HG03521 (cell line): ENCODE results near the gene HTR2B.
"Not testable (repeated sequence)": the region's sequence is repeated elsewhere in the genome, so short reads cannot be mapped to it uniquely, and the experiment has no call there.

Experiments used
- ATAC-seq: cut with Tn5 transposase; IDR thresholded peaks from one replicate; pipeline ENCODE4 v1.9.1; 2021; ENCODE audit warnings: mild to moderate bottlenecking, moderate library complexity; ENCODE audit not compliant: unreplicated experiment

The HTR2B gene

GRCh38 chr2:231124838-231125568 lies at the start of gene HTR2B:
HTR2B (minus strand) TSS chr2:231125042; CDS start chr2:231123764, 1,278 bp downstream.
- no peak for ATAC-seq

- no peak for ATAC-seq
Observed at GRCh38 chr2:231174211-231174651, 49.4 kb upstream of the HTR2B start.

- no peak for ATAC-seq
Observed at GRCh38 chr2:231172025-231172424, 47.2 kb upstream of the HTR2B start.

- ATAC-seq: no peak
Observed at GRCh38 chr2:231170055-231170454, 45.2 kb upstream of the HTR2B start.

GRCh38 chr2:231169488-231169887 lies 44.6 kb upstream of the HTR2B start:
- no peak for ATAC-seq

- ATAC-seq: no peak
Observed at GRCh38 chr2:231168460-231169139, 43.8 kb upstream of the HTR2B start.

- no peak for ATAC-seq
Observed at GRCh38 chr2:231167745-231168459, 43.1 kb upstream of the HTR2B start.

GRCh38 chr2:231163414-231164095 lies 38.7 kb upstream of the HTR2B start:
- ATAC-seq: no peak

GRCh38 chr2:231163011-231163410 lies 38.2 kb upstream of the HTR2B start:
- ATAC-seq: no peak

- ATAC-seq: no peak
Observed at GRCh38 chr2:231161877-231162329, 37.1 kb upstream of the HTR2B start.

- ATAC-seq: no peak
Observed at GRCh38 chr2:231161252-231161839, 36.5 kb upstream of the HTR2B start.

- ATAC-seq: no peak
Observed at GRCh38 chr2:231160701-231161100, 35.9 kb upstream of the HTR2B start.

GRCh38 chr2:231159306-231159705 lies 34.5 kb upstream of the HTR2B start:
- no peak for ATAC-seq

- ATAC-seq: no peak
Observed at GRCh38 chr2:231152800-231153557, 28.1 kb upstream of the HTR2B start.

GRCh38 chr2:231146665-231147064 lies 21.8 kb upstream of the HTR2B start:
- no peak for ATAC-seq

GRCh38 chr2:231144896-231145295 lies 20.1 kb upstream of the HTR2B start:
- ATAC-seq: no peak

- not testable (repeated sequence) for ATAC-seq
Observed at GRCh38 chr2:231140808-231141207, 16.0 kb upstream of the HTR2B start.

GRCh38 chr2:231139796-231140195 lies 15.0 kb upstream of the HTR2B start:
- no peak for ATAC-seq

GRCh38 chr2:231138699-231139098 lies 13.9 kb upstream of the HTR2B start:
- ATAC-seq: no peak
